K562 (cell line): ENCODE measurements around the gene OXTR. TPM values are rescaled to one million over a fixed set of nuclear protein-coding genes. Genes with fewer than 3 reads are reported as not detected.

Experiments used
- ATAC-seq: fragments of 200-7000 bp; cut with Tn5 transposase; 3 replicates; pipeline ENCODE4 v1.9.1; 2020; ENCODE audit warnings: moderate library complexity
- BruUV-seq: library from RNA; stranded (reverse); fragments of 400-500 nt; replicated peaks from 2 replicates; lab custom pipeline; 2021; lab: Mats Ljungman, UMichigan
- CTCF ChIA-PET: fragments of 300-600 bp; formaldehyde crosslinking; extraction: SDS; loops from one replicate; lab custom pipeline; 2021; ENCODE audit warnings: low intra/inter-chr PET ratio; lab: Yijun Ruan, JAX
- POLR2A ChIA-PET: fragments of 300-600, 350-650 bp; sonication (Branson Sonifier 250); formaldehyde crosslinking; extraction: SDS; loops from one replicate; lab custom pipeline; 2021; ENCODE audit warnings: antibody characterized with exemption, inconsistent platforms; lab: Yijun Ruan, JAX
- DNase-seq, 4 experiments: peaks; one replicate each; pipeline versions ENCODE4 v3.0.0 to v3.0.0-alpha.2; 2011 to 2018; ENCODE audit warnings: low spot score in 3 of 4, mixed read lengths in 3 of 4; ENCODE audit errors: extremely low read depth in 1 of 4
- FAIRE-seq: peaks from 2 replicates; lab custom pipeline; 2011; peaks lifted over from hg19 to GRCh38; lab: Jason Lieb, UNC
- H2AFZ ChIP-seq: 2 replicates; pipeline ENCODE4 v1.6.0; 2011; ENCODE audit warnings: low read depth, low read length, control low read depth, inconsistent platforms
- H3K27ac ChIP-seq: fragments of 200-600 bp; 3 replicates; pipeline ENCODE4 v1.8.0; 2011; ENCODE audit warnings: low read depth, mild to moderate bottlenecking, control low read depth, inconsistent platforms, low read length, moderate library complexity, mixed read lengths; ENCODE audit errors: extremely low read depth
- H3K27me3 ChIP-seq, 2 experiments: fragments of 300-600 bp in 1 of 2; 2 replicates in 1 of 2; 3 replicates in 1 of 2; pipeline versions ENCODE4 v1.6.0 to v1.8.0; 2011; ENCODE audit warnings: inconsistent platforms in 2 of 2, low read length in 2 of 2, mild to moderate bottlenecking in 1 of 2, mixed read lengths in 1 of 2, moderate library complexity in 1 of 2; ENCODE audit not compliant: control insufficient read depth in 2 of 2, insufficient read depth in 2 of 2
- H3K36me3 ChIP-seq: fragments of 300-600 bp; 3 replicates; pipeline ENCODE4 v1.8.0; 2011; ENCODE audit warnings: mild to moderate bottlenecking, low read length, inconsistent platforms; ENCODE audit not compliant: control insufficient read depth, insufficient read depth
- H3K4me1 ChIP-seq, 2 experiments: fragments of 200-600 bp in 1 of 2; replicated peaks in 1 of 2; 2 replicates in 1 of 2; 3 replicates in 1 of 2; pipeline versions ENCODE4 v1.5.1 to v1.8.0; 2011; ENCODE audit warnings: inconsistent platforms in 2 of 2, low read length in 2 of 2, mild to moderate bottlenecking in 1 of 2, mixed read lengths in 1 of 2, moderate library complexity in 1 of 2; ENCODE audit not compliant: control insufficient read depth in 2 of 2, insufficient read depth in 2 of 2
- H3K4me2 ChIP-seq: 2 replicates; pipeline ENCODE4 v1.6.1; 2011; ENCODE audit warnings: low read length, control low read depth, inconsistent platforms, mixed read lengths; ENCODE audit not compliant: insufficient read depth
- H3K4me3 ChIP-seq: fragments of 200-600 bp; sonication (generic), shearing (Covaris generic); 2 replicates; pipeline ENCODE4 v1.5.1; 2016; ENCODE audit warnings: control low read depth, inconsistent platforms
- H3K79me2 ChIP-seq: fragments of 200-600 bp; 3 replicates; pipeline ENCODE4 v1.8.0; 2011; ENCODE audit warnings: low read length, inconsistent platforms; ENCODE audit not compliant: control insufficient read depth, insufficient read depth
- H3K9ac ChIP-seq, 2 experiments: 2 replicates each; pipeline versions ENCODE4 v1.6.0 to v1.6.1; 2011; ENCODE audit warnings: low read depth in 2 of 2, low read length in 2 of 2, control low read depth in 1 of 2, inconsistent platforms in 1 of 2, mild to moderate bottlenecking in 1 of 2, mixed read lengths in 1 of 2; ENCODE audit not compliant: insufficient read depth in 1 of 2
- H3K9me1 ChIP-seq: one replicate; pipeline ENCODE4 v1.6.0; 2011; ENCODE audit warnings: inconsistent platforms, mild to moderate bottlenecking, low read length, moderate library complexity; ENCODE audit not compliant: control insufficient read depth, insufficient read depth
- H3K9me3 ChIP-seq: replicated peaks from 2 replicates; pipeline ENCODE4 v1.5.1; 2011; ENCODE audit warnings: low read depth, low read length, inconsistent platforms; ENCODE audit not compliant: control insufficient read depth, insufficient read depth
- H4K20me1 ChIP-seq: replicated peaks from 2 replicates; pipeline ENCODE4 v1.6.1; 2011; ENCODE audit warnings: low read length, inconsistent platforms, mixed read lengths; ENCODE audit not compliant: control insufficient read depth, insufficient read depth
- C11orf30 ChIP-seq: fragments of 450-650 bp; IDR thresholded peaks from 2 replicates; pipeline ENCODE4 v1.6.1; 2016; ENCODE audit warnings: low read depth, mild to moderate bottlenecking
- MAFG ChIP-seq: fragments of 450-650 bp; conservative IDR thresholded peaks from 2 replicates; pipeline ENCODE4 v1.6.1; 2016; ENCODE audit warnings: missing genetic modification characterization, missing compliant biosample characterization
- MAFK ChIP-seq: IDR thresholded peaks from 2 replicates; pipeline ENCODE4 v1.6.1; 2011; ENCODE audit warnings: low read length, improper control_type of control experiment
- RFX5 ChIP-seq: IDR thresholded peaks from 2 replicates; pipeline ENCODE4 v1.6.1; 2011; ENCODE audit warnings: low read depth, mild to moderate bottlenecking, improper control_type of control experiment, low read length
- SRSF7 ChIP-seq: fragments of 200-400 bp; formaldehyde crosslinking; optimal IDR thresholded peaks from 2 replicates; pipeline ENCODE3; 2017; ENCODE audit warnings: mild to moderate bottlenecking, low read depth, low read length
- TCF3 ChIP-seq: sonication (generic); formaldehyde crosslinking; IDR thresholded peaks from 2 replicates; pipeline ENCODE4 v1.4.0; 2020; ENCODE audit warnings: mild to moderate bottlenecking, missing genetic modification reagents
- ZNF316 ChIP-seq: fragments of 450-650 bp; IDR thresholded peaks from 2 replicates; pipeline ENCODE4 v1.6.1; 2016
- ZZZ3 ChIP-seq: fragments of 450-650 bp; IDR thresholded peaks from 2 replicates; pipeline ENCODE4 v1.6.1; 2016; ENCODE audit warnings: antibody characterized with exemption, mild to moderate bottlenecking, moderate library complexity
- WGBS: fragments of 100-300 bp; shearing (Covaris generic); methylation state at CpG from one replicate; pipeline ENCODE4 v1.1.6; 2016; ENCODE audit warnings: low coverage, mixed read lengths; ENCODE audit not compliant: insufficient coverage; ENCODE audit errors: missing lambda C conversion rate; 5-methylcytosine and 5-hydroxymethylcytosine counted together
- in situ Hi-C: fragments of 300-500 bp; cut with MboI; formaldehyde crosslinking; loops from 4 replicates; pipeline ENCODE4 v1.15.0; 2018; ENCODE audit warnings: inconsistent platforms, mixed read lengths
- intact Hi-C: fragments of 100-400 bp; cut with micrococcal nuclease; formaldehyde crosslinking; loops from 2 replicates; pipeline ENCODE4 v1.14.2; 2022
- polyA plus RNA-seq, 8 experiments: library from polyadenylated mRNA; depleted of rRNA in 4 of 8; stranded (reverse) in 5 of 8; unstranded in 3 of 8; fragments of >200 nt; fragmentation: Nextera tagmentation in 2 of 8; fragmentation: Illumina TruSeq in 1 of 8; extraction: Ambion mirVana in 2 of 8; extraction: Trizol in 1 of 8; gene quantifications; 2 replicates each; pipeline versions ENCODE4 v1.2.1 to v1.2.3, GENCODE V29; 2011 to 2014; ENCODE audit warnings: inconsistent platforms in 1 of 8, missing spikeins in 1 of 8
- total RNA-seq, 7 experiments: library from RNA; depleted of rRNA in 6 of 7; stranded (reverse); fragments of >200 nt in 6 of 7; fragmentation: Illumina TruSeq in 2 of 7; extraction: Trizol in 2 of 7; gene quantifications; 2 replicates each; pipeline versions ENCODE4 v1.2.1 to v1.2.3, GENCODE V29; 2011 to 2021; ENCODE audit warnings: low replicate concordance in 1 of 7
- TF ChIP-seq, protein P1 (sequence below), 2 experiments: IDR thresholded peaks; 2 replicates each; pipeline ENCODE4 v1.6.1; 2011; ENCODE audit warnings: borderline replicate concordance in 1 of 2, control low read depth in 1 of 2, low read depth in 1 of 2, low read length in 1 of 2, mild to moderate bottlenecking in 1 of 2, mixed read lengths in 1 of 2, moderate library complexity in 1 of 2; ENCODE audit not compliant: insufficient read depth in 1 of 2, insufficient read length in 1 of 2, poor library complexity in 1 of 2, severe bottlenecking in 1 of 2; ENCODE audit errors: extremely low read depth in 1 of 2
- TF ChIP-seq, protein P2 (sequence below): sonication (generic); formaldehyde crosslinking; IDR thresholded peaks from 2 replicates; pipeline ENCODE4 v1.8.0; 2023; ENCODE audit warnings: mild to moderate bottlenecking, missing genetic modification reagents
- TF ChIP-seq, protein P3 (sequence below): fragments of 450-650 bp; formaldehyde crosslinking; IDR thresholded peaks from 2 replicates; pipeline ENCODE4 v1.4.0; 2020; ENCODE audit warnings: mild to moderate bottlenecking, mixed read lengths
- TF ChIP-seq, protein P4 (sequence below): fragments of 450-650 bp; IDR thresholded peaks from 2 replicates; pipeline ENCODE4 v1.7.0; 2016; ENCODE audit warnings: borderline replicate concordance

OXTR gene
- total and polyA plus RNA-seq, 9 of the 15 experiments (the other 6 are each of a cell fraction or from before 2014, with no cell fraction given), result 0.14 to 1.3 (median 0.80) TPM

DNA sequence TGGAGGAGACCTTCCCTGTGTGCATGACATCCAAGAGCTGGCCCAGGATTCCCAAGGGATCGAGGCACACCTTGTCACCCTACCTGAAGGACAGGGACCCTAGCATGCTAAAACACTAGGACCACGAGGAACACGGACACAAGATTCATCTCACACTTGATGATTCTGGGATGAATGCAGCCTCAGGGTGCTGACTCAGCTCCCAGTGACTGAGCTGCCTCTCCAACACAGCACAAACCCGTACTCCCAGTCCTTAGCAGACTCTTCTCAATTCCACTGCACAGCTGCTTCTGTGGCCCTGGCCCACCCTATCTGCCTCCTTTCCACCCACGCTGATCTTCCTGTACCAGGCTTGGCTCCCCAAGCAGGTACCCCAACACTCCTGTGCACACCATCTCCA, 9.1 kb upstream of the OXTR start:
- Histone ChIP-seq H3K27me3 (peaks cover 3 to 12% of the 10 kb centered on the region in 2 experiments; a peak in 3 of 5 replicates), H3K36me3 (no peaks in the 10 kb centered on the region), H3K4me1 (no peaks in the 10 kb centered on the region), H3K79me2 (no peaks in the 10 kb centered on the region), H3K9ac (no peak overlapping the region), H3K9me1 (no peaks in the 10 kb centered on the region), H2AFZ (no peak overlapping the region), H3K4me2 (no peak overlapping the region), H3K4me3 (no peak overlapping the region), H3K27ac (no peak overlapping the region), H3K9me3 (no peaks in the 10 kb centered on the region), H4K20me1 (no peaks in the 10 kb centered on the region)
- ChIA-PET CTCF (no interaction called here), POLR2A (interaction anchor here (0.5 kb wide), 1 partner anchor 83 kb away, joined by 4 read pairs; no protein-coding TSS in a partner anchor)
- no TSS peak for BruUV-seq
- 1% methylated on average over 5 of the region's 5 CpGs for WGBS
- in situ Hi-C loops, result no loop called here
- FAIRE-seq (no peak), DNase-seq (no peak), ATAC-seq (peak; percentile 51)
- intact Hi-C loops, result no loop called here
- TF ChIP-seq C11orf30, result peak; percentile 84
- TF ChIP-seq, protein P1, sequence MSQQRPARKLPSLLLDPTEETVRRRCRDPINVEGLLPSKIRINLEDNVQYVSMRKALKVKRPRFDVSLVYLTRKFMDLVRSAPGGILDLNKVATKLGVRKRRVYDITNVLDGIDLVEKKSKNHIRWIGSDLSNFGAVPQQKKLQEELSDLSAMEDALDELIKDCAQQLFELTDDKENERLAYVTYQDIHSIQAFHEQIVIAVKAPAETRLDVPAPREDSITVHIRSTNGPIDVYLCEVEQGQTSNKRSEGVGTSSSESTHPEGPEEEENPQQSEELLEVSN (IDR thresholded peaks at IDR 0.05; ENCODE audit: borderline replicate concordance in 1 of 2, extremely low read depth in 1 of 2, insufficient read depth in 1 of 2, insufficient read length in 1 of 2, low read depth in 1 of 2, low read length in 1 of 2, poor library complexity in 1 of 2, severe bottlenecking in 1 of 2), result no peak
- no peak for TF ChIP-seq SRSF7
- no peak for TF ChIP-seq ZZZ3
- TF ChIP-seq MAFK, result 0 out of 2 replicates have a peak, but pooled peaks have one; percentile 45
- TF ChIP-seq MAFG (tag), result peak; percentile 81
- no peak for TF ChIP-seq TCF3 (CRISPR knock-in tag)
- no peak for TF ChIP-seq RFX5
- TF ChIP-seq, protein P2, sequence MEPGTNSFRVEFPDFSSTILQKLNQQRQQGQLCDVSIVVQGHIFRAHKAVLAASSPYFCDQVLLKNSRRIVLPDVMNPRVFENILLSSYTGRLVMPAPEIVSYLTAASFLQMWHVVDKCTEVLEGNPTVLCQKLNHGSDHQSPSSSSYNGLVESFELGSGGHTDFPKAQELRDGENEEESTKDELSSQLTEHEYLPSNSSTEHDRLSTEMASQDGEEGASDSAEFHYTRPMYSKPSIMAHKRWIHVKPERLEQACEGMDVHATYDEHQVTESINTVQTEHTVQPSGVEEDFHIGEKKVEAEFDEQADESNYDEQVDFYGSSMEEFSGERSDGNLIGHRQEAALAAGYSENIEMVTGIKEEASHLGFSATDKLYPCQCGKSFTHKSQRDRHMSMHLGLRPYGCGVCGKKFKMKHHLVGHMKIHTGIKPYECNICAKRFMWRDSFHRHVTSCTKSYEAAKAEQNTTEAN (CRISPR knock-in tag), result no peak
- TF ChIP-seq, protein P3, sequence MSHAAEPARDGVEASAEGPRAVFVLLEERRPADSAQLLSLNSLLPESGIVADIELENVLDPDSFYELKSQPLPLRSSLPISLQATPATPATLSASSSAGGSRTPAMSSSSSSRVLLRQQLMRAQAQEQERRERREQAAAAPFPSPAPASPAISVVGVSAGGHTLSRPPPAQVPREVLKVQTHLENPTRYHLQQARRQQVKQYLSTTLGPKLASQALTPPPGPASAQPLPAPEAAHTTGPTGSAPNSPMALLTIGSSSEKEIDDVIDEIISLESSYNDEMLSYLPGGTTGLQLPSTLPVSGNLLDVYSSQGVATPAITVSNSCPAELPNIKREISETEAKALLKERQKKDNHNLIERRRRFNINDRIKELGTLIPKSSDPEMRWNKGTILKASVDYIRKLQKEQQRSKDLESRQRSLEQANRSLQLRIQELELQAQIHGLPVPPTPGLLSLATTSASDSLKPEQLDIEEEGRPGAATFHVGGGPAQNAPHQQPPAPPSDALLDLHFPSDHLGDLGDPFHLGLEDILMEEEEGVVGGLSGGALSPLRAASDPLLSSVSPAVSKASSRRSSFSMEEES (CRISPR knock-in tag), result no peak
- TF ChIP-seq ZNF316, result peak; percentile 85
- TF ChIP-seq, protein P4, sequence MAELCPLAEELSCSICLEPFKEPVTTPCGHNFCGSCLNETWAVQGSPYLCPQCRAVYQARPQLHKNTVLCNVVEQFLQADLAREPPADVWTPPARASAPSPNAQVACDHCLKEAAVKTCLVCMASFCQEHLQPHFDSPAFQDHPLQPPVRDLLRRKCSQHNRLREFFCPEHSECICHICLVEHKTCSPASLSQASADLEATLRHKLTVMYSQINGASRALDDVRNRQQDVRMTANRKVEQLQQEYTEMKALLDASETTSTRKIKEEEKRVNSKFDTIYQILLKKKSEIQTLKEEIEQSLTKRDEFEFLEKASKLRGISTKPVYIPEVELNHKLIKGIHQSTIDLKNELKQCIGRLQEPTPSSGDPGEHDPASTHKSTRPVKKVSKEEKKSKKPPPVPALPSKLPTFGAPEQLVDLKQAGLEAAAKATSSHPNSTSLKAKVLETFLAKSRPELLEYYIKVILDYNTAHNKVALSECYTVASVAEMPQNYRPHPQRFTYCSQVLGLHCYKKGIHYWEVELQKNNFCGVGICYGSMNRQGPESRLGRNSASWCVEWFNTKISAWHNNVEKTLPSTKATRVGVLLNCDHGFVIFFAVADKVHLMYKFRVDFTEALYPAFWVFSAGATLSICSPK, result no peak
